Retinal pigment epithelial cell (primary cell): Measurements from ENCODE around the gene QTRT2.

Experiments
- DNase-seq: peaks from one replicate; pipeline ENCODE4 v3.0.0-alpha.2; 2010; ENCODE audit warnings: low read depth
- H3K4me3 ChIP-seq: 2 replicates; pipeline ENCODE4 v1.5.1; 2011; ENCODE audit warnings: mild to moderate bottlenecking, low read length, control low read depth, moderate library complexity
- CTCF ChIP-seq: conservative IDR thresholded peaks from 2 replicates; pipeline ENCODE4 v1.5.1; 2011; ENCODE audit warnings: low read depth, low read length, control low read depth, inconsistent platforms

QTRT2 gene

DNA sequence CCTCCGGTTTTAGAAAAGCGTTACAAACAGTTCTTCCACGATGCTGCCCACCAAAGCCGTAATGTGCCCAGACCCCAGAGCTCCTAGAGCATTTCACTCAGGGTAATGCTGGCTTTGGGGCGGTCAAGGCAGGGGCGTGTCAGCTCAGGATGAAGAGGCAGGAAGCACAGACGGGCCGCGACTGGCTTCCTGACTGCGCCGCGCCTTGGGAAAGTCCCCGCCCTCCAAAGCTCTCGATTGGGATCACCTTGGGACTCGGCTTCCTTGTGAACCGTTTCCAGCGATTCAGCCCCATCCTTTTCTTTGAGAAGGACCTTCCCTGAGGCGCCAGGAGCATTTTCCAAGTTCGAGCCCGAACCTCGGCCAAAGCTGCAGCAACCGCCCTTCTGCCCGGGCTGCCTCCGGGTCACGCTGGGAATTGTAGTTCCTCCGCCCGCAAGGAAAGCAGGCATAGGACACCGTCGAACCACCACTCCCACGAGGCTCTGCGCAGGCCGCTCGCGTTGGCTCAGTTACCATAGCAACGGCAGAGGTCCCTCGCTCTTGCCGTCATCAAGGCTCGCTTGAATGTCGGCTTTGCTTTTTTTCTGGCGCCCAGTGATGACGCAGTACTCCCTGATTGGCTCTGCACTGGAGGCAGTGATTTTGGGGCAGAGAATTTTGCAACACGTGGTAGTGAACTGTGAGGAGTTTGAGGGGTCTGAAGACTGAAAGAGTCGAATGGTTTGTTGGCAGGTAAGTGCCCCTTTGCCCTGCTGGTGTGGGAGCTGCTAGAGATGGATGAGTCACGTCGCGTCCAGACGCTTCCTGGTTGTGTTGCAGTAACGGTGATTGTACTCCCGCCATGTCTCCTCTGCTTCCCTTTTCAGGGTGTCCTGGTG lies at the start of gene QTRT2, which contains the start of gene CCDC191:
QTRT2 (plus strand) TSS at position 608 of the 881 bp plus-strand sequence. CDS start 8,521 bp downstream, outside the sequence.
CCDC191 (minus strand) TSS at position 397 of the 881 bp plus-strand sequence; CDS start at position 337, 60 bp downstream.
- peak within 1 kb of the TSS; percentile 82 for H3K4me3 ChIP-seq
- TF ChIP-seq CTCF: no peak
- peak; percentile 97 for DNase-seq

GRCh38 chr3:114011059-114011797 lies 45.3 kb upstream of the QTRT2 start:
- no peak for TF ChIP-seq CTCF
- DNase-seq: no peak
- H3K4me3 ChIP-seq: no peak overlapping the region

DNA sequence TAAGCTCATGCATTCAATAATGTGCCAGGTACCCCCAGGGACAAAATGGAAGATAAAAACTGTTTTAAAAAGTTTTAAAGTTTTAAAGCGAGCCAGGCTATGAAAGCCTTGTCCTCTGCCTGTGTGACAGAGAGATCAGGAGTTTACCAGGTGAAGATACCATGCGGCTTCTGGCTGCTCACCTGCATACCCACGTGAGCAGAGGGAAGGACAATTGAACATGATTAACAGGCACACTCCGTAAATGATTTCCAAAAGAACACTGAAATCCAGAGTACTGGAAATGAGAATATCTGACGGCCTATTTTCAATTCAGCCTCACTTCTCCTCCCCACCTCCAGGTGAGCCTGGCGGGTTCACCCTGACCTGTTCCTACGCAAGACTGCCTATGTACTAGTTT lies 42.3 kb upstream of the QTRT2 start:
- DNase-seq: no peak
- no peak for TF ChIP-seq CTCF
- no peak overlapping the region for H3K4me3 ChIP-seq

- TF ChIP-seq CTCF: no peak
- no peak for DNase-seq
- H3K4me3 ChIP-seq: no peak overlapping the region
Measured at GRCh38 chr3:114019486-114019885, 37.1 kb upstream of the QTRT2 start.

- H3K4me3 ChIP-seq: no peak overlapping the region
- no peak for DNase-seq
- no peak for TF ChIP-seq CTCF
Measured at GRCh38 chr3:114020907-114021306, 35.6 kb upstream of the QTRT2 start.

DNA sequence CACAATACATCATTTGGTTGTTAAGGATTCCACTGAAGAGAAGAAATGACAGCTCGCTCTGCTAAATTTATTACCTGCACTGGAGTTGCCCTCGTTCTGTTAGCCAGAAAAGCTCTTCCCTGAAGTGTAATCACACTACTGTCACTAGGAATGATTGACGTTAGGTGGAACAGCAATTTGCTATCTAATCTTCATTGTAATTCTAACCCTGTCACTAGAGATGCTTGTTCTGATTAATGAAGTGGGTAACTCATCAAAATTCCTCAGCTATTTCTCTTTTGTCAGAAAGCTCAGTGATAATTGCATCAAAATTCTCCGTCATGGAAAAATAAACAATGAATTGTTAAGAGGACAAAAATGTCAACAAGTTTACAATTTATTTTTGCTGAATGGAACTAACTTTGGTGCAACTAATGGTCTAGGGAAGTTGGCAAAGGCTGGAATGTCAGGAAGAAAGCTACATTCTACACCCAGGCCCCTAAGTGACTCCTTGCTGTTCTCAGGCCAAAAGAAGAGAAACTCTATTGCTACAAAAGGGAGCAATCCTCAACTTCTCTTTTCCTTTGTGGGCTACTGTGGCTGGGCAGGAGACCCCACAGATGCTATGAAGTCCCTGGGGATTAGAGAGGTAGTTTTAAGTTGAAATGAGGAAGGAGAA lies 34.3 kb upstream of the QTRT2 start:
- TF ChIP-seq CTCF: no peak
- no peak for DNase-seq
- H3K4me3 ChIP-seq: no peak overlapping the region
